Measurements from ENCODE around the gene SPAM1.
"Not testable (repeated sequence)": the region's sequence is repeated elsewhere in the genome, so short reads cannot be mapped to it uniquely, and the experiment has no call there.

SPAM1 gene

GRCh38 chr7:123945938-123946337 is 20.9 kb downstream of the SPAM1 start:
- DNase-seq (ENCODE audit: extremely low read depth in 1 of 2, low read depth in 1 of 2): no peak

- DNase-seq (ENCODE audit: extremely low read depth in 1 of 2, low read depth in 1 of 2): no peak
Observed at GRCh38 chr7:123948136-123948535, 23.1 kb downstream of the SPAM1 start.

DNA sequence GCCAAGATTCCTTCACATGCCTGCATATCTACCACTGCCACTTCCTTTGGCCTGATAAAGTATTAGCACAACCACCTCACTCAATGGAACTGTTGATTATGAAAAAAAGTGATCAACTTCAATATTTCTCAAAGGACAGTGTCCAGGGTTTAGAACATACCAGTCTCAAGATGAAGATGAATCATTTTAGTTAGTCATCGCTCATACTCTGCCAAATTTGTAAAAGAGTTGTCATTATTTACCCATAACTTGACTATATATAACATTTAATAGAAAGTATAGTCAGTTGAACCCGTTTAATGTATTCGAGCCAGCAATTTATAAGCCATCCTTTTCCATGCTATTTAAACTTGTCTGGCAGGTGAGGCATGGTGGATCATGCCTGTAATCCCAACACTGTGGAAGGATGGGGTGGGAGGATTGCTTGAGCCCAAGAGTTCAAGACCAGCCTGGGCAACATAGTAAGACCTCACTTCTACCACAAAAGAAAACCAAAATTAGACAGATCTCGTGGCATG is 33.2 kb downstream of the SPAM1 start:
- no peak for DNase-seq (ENCODE audit: extremely low read depth in 1 of 2, low read depth in 1 of 2)

- DNase-seq (ENCODE audit: extremely low read depth in 1 of 2, low read depth in 1 of 2): no peak
Observed at GRCh38 chr7:123961771-123962170, 36.7 kb downstream of the SPAM1 start.

DNA sequence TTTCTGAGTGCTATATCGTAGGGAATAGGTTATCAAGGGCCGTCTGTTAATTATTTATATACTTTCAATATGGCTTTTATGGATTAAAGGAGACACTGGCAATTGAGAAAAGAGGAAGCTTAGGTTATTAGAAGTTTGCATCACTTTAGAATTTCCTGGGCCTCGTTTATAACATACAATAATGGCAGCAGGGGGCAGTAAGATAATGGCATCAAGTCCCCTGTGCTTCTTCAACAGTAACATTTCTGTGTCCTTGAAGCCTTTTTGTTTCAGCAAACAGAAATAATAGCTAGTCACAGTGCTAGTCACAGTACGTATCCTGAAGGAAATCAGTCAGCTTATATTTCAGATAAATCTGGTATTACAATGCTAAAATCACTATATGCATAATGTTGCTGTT is 41.9 kb downstream of the SPAM1 start:
- no peak for DNase-seq (ENCODE audit: extremely low read depth in 1 of 2, low read depth in 1 of 2)

GRCh38 chr7:123972045-123972444 is 47.0 kb downstream of the SPAM1 start:
- no peak for DNase-seq (ENCODE audit: extremely low read depth in 1 of 2, low read depth in 1 of 2)

DNA sequence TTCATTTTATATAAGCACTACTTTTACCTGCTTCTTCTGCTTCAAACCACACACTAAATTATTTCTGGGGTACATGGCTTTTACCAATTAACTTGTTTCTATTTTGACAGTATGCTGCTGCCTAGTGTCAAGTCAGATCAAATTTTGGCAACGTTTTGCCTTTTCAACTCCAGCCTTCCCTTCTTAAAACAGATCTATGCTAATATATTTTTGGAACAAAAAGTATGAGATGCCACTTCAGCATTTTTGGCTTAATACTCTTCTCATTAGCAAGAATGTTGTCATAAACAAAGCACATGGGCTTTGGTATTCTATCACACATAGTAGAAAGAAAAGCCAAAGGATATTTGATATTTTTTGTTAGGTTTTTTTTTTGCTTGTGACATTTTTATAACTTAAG is 47.8 kb downstream of the SPAM1 start:
- no peak for DNase-seq (ENCODE audit: extremely low read depth in 1 of 2, low read depth in 1 of 2)

DNA sequence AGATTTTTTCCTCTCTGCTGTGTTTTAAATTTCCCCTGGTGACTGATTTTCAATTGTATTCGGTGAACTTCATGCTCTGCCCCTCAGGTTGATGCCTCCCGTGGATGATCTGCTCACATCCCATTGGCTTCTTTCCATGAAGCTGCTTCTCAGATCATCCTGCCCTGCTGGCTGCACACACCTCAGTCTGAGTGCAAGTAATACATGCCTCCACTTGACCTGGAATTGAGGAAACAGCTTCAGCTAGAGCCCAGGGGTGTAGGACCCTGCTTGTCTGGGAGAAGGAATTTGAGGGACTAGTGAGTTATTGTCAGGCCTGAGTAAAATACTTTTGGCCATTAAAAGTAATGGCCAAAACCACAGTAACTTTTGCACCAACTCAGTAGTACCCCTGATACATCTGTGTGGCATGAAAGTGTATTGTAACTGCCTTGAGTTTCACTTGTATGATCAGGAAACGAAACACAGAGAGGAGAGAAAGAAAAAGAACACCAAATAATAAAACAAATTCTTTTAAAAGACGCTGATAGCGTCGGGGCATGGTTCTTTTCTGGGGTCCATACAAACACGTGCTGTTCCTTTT is 49.4 kb downstream of the SPAM1 start:
- no peak for DNase-seq (ENCODE audit: extremely low read depth in 1 of 2, low read depth in 1 of 2)

DNA sequence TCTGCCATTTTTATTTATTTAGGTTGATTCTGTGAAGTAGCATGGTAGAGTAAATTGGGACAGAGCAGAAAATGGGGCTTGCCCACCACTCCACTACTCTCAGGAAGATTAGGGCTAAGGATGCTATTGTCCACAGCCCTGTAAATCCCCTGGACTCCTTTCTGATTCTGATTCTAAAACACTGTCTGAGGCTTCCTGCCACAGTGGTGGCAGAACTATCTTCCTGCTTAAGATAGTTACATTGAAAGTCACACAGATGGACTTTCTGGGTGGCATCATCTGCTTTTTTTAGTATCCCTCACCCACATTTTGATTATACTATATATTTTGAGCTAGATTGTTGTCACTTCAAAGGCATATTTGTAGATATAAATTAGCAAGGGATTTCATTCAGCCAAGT is 50.0 kb downstream of the SPAM1 start:
- DNase-seq (ENCODE audit: extremely low read depth in 1 of 2, low read depth in 1 of 2): no peak

DNA sequence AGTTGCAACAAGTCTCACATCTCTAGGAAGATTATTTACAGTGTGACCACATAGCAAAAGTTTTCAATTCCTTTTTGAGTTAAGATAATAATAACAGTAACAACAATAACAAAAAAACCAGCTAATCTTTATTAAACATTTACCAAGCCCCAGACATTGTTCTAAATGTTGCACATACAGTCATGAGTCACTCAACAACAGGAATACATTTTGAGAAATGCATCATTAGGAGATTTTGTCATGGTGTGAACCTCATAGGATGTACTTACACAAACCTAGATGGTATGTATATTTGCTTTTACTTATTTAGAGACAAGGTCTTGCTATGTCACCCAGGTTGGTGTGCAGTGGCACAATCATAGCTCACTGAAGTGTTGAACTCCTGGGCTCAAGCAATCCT is 52.0 kb downstream of the SPAM1 start:
- no peak for DNase-seq (ENCODE audit: extremely low read depth in 1 of 2, low read depth in 1 of 2)

DNA sequence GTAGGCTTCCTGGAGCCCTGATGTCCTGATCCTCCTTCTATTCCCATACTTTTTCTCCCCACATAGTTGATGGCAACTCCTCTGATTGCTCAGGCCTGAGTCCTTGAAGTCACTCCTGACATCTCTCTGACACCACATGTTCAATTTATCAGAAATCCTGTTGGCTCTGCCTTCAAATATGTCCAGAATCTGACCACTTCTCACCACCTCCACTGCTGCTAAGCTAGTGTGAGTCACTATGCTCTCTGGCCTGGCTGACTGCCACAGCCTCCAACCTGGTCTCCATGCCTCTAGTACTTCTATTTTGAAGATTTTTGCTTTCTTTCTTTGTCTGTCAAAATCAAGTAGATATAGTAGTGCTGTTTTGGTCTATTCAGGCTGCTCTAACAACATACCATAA is 54.8 kb downstream of the SPAM1 start:
- no peak for DNase-seq (ENCODE audit: extremely low read depth in 1 of 2, low read depth in 1 of 2)

DNA sequence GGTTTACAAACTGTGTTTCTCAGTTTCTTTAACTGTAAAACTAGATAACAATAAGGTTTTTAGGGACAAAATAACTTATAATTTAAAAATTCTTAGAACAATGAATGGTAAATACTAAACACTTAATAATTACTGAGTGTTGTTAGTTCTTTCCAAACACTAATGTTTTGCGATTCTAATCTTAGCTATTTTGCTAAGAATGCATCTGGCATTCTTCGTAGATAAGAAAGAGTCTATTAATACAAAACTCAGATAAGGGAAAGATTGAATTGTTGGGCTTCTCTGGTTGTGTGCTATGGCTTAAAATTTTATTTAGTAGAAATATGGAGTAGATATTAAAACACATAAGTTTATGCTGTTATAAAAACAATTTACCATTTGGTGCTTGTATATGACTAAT is 62.4 kb downstream of the SPAM1 start:
- DNase-seq (ENCODE audit: extremely low read depth in 1 of 2, low read depth in 1 of 2): no peak

DNA sequence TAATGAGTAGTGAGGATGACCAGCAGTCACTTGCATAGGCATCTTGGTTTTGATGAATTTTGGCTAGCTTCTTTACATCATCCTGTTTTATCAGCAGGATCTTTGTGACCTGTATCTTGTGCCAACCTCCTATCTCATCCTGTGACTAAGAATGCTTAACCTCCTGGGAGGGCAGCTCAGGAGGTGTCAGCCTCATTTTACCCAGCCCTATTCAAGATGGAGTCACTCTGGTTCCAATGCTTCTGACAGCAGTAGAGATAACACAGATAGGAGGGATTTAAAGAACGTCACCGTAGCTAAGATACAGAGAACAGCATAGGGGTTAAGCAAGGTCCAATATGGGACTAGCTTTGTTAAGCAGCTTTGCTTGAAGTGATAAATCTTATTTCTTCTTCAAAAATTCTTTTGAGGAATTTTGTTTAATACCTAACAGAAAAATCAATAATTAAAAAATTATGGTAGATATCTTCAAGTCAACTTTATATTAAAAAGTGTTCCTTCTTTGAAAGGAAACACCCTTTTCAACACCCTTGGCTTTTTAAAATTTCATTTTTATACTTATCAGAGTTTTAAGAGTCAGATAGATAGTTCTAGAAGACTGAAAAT is 68.0 kb downstream of the SPAM1 start:
- DNase-seq (ENCODE audit: extremely low read depth in 1 of 2, low read depth in 1 of 2): no peak

DNA sequence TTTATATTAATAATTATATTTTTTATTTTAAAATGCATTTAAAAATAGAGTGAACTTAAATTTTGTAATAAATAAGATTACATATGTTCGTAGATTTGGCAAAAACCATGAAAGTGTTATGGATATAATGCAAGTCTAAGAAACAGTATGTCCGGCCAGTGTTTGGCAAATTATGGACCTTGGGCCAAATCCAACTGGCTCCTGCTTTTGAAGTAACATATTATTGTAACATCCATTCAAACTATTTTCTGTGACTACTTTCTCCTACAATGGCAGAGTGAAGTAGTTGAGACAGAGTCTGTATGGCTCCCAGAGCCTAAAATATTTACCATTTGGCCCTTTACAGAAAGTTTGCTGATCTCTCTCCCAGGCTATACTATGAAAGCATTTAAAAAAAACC is 69.0 kb downstream of the SPAM1 start:
- DNase-seq (ENCODE audit: extremely low read depth in 1 of 2, low read depth in 1 of 2): no peak

DNA sequence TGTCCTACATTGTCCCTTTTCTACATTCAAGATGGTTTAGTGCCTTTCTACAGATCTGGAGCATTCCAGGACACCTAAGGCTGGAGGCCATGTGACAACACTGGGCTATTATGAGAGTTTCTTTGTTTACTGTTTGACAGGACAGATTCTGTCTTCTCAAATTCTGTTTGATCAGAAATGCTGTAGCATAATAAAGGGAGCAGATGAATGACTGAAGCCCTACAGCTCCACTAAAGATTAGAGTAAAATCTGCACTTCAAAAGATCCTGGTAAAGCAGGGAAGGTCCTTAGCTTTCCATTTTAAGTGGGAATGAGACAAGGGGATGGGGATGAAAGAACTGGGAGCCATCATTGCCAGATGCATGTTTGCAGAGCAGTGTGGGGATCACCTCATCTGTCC is 69.4 kb downstream of the SPAM1 start:
- no peak for DNase-seq (ENCODE audit: extremely low read depth in 1 of 2, low read depth in 1 of 2)

- no peak for DNase-seq (ENCODE audit: extremely low read depth in 1 of 2, low read depth in 1 of 2)
Observed at GRCh38 chr7:123995617-123996326, 70.7 kb downstream of the SPAM1 start.

DNA sequence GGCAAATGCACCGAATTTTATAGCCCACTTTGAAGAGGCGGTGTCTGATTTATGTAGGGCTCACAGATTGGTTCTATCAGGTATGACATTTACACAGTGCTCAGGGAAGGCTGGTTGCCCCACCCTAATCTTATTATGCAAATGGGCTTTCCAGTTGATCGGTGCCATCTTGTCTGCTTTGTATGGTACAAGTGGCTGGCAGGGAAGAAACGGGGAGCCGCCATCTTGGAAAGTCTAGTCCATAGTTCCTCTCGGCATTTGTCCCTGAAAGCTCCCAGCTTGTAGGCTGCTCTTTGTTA is 71.2 kb downstream of the SPAM1 start:
- DNase-seq (ENCODE audit: extremely low read depth in 1 of 2, low read depth in 1 of 2): no peak

- no peak for DNase-seq (ENCODE audit: extremely low read depth in 1 of 2, low read depth in 1 of 2)
Observed at GRCh38 chr7:123998921-123999320, 73.9 kb downstream of the SPAM1 start.

GRCh38 chr7:123999703-124000102 is 74.7 kb downstream of the SPAM1 start:
- DNase-seq (ENCODE audit: extremely low read depth in 1 of 2, low read depth in 1 of 2): no peak

DNA sequence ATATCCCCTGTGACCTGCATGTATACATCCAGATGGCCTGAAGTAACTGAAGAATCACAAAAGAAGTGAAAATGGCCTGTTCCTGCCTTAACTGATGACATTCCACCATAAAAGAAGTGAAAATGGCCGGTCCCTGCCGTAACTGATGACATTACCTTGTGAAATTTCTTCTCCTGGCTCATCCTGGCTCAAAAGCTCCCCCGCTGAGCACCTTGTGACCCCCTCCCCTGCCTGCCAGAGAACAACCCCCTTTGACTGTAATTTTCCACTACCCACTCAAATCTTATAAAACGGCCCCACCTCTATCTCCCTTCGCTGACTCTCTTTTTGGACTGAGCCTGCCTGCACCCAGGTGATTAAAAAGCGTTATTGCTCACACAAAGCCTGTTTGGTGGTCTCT is 83.3 kb downstream of the SPAM1 start:
- DNase-seq (ENCODE audit: extremely low read depth in 1 of 2, low read depth in 1 of 2): not testable (repeated sequence)

GRCh38 chr7:124009321-124009720 is 84.3 kb downstream of the SPAM1 start:
- no peak for DNase-seq (ENCODE audit: extremely low read depth in 1 of 2, low read depth in 1 of 2)
